Uterus (tissue), 2 donors: ENCODE results near the gene ELOF1.
"Not testable (repeated sequence)": the region's sequence is repeated elsewhere in the genome, so short reads cannot be mapped to it uniquely, and the experiment has no call there.

ENCODE experiments used
- POLR2A ChIP-seq, 2 donors: fragments of 450-650 bp; IDR thresholded peaks; one replicate each; pipeline ENCODE4 v1.6.1; 2016; ENCODE audit warnings: antibody characterized with exemption in 2 of 2, mild to moderate bottlenecking in 1 of 2, moderate library complexity in 1 of 2
- TF ChIP-seq, protein P1 (sequence below), 4 experiments: fragments of 200-600 bp in 2 of 4; fragments of 450-650 bp in 2 of 4; sonication (generic) in 2 of 4; IDR thresholded peaks; one replicate each; pipeline ENCODE4 v1.5.1; 2016 to 2019; ENCODE audit warnings: antibody characterized with exemption in 4 of 4, mild to moderate bottlenecking in 2 of 4, moderate library complexity in 1 of 4

DNA sequence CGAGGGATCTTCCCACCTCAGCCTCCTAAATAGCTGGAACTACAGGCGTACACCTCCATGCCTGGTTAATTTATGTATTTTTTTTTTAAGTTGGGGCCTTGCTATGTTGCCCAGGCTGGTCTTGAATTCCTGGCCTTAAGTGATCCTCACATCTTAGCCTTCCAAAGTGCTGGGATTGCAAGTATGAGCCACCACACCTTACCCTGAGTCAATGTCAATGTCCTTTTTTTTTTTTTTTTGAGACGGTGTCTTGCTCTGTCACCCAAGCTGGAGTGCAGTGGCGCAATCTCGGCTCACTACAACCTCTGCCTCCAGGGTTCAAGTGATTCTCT is 6.6 kb upstream of the ELOF1 start:
- TF ChIP-seq, protein P1, sequence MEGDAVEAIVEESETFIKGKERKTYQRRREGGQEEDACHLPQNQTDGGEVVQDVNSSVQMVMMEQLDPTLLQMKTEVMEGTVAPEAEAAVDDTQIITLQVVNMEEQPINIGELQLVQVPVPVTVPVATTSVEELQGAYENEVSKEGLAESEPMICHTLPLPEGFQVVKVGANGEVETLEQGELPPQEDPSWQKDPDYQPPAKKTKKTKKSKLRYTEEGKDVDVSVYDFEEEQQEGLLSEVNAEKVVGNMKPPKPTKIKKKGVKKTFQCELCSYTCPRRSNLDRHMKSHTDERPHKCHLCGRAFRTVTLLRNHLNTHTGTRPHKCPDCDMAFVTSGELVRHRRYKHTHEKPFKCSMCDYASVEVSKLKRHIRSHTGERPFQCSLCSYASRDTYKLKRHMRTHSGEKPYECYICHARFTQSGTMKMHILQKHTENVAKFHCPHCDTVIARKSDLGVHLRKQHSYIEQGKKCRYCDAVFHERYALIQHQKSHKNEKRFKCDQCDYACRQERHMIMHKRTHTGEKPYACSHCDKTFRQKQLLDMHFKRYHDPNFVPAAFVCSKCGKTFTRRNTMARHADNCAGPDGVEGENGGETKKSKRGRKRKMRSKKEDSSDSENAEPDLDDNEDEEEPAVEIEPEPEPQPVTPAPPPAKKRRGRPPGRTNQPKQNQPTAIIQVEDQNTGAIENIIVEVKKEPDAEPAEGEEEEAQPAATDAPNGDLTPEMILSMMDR (IDR thresholded peaks at IDR 0.05), result not testable (repeated sequence)
- not testable (repeated sequence) for TF ChIP-seq POLR2A (IDR thresholded peaks at IDR 0.05)
